ENCODE measurements around the gene GPATCH1.
"Not testable (repeated sequence)": the region's sequence is repeated elsewhere in the genome, so short reads cannot be mapped to it uniquely, and the experiment has no call there.

The GPATCH1 gene, protein sequence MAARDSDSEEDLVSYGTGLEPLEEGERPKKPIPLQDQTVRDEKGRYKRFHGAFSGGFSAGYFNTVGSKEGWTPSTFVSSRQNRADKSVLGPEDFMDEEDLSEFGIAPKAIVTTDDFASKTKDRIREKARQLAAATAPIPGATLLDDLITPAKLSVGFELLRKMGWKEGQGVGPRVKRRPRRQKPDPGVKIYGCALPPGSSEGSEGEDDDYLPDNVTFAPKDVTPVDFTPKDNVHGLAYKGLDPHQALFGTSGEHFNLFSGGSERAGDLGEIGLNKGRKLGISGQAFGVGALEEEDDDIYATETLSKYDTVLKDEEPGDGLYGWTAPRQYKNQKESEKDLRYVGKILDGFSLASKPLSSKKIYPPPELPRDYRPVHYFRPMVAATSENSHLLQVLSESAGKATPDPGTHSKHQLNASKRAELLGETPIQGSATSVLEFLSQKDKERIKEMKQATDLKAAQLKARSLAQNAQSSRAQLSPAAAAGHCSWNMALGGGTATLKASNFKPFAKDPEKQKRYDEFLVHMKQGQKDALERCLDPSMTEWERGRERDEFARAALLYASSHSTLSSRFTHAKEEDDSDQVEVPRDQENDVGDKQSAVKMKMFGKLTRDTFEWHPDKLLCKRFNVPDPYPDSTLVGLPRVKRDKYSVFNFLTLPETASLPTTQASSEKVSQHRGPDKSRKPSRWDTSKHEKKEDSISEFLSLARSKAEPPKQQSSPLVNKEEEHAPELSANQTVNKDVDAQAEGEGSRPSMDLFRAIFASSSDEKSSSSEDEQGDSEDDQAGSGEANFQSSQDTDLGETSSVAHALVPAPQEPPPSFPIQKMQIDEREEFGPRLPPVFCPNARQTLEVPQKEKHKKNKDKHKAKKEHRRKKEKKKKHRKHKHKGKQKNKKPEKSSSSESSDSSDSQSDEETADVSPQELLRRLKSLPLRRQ

DNA sequence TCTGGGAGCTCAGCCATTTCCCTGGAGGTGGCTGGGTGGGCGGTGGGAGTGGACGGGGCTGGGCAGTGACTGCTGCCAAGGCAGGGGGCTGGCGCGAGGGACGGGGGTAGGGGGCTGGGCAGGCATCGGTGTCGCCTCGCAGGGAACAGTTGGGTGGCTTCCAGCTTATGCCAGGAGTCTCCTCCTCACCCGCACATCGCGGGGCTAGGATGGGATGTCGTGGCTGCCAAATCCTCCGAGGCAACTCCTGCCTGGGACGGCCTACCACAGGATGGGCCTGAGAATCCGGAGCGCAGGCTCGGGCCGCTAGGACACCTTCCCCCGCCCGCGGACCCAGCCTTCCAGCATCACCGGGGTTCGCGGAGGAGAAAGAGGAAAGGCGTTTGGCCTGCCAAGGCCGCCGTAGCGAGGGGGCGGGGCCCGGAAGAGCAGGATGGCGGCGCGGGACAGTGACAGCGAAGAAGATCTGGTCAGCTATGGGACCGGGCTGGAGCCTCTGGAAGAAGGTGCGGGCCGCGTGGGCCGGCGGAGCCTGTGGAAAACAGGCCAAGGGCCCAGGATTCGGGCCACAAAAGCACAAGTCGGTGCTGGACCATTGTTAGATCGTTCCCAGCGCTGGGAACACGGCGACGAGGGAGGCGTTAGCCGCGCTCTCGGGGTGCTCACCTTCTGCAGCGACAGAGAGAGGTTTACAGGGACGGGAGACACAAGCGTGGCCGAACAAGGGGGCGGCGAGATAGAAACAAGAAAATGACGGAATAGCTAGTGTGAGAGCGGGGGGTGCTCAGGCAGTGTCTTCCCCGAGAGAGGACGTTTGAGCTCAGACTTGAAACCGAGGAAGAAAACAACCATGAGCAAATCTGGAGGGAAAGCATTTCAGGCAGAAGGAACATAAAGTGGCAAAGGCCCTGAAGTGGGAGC is at the start of gene GPATCH1:
TSS of gene GPATCH1 (plus strand) at position 421 of the 921 bp plus-strand sequence. CDS start at position 434, 13 bp downstream.
- peak; percentile 71 for DNase-seq (ENCODE audit: low read depth)

DNA sequence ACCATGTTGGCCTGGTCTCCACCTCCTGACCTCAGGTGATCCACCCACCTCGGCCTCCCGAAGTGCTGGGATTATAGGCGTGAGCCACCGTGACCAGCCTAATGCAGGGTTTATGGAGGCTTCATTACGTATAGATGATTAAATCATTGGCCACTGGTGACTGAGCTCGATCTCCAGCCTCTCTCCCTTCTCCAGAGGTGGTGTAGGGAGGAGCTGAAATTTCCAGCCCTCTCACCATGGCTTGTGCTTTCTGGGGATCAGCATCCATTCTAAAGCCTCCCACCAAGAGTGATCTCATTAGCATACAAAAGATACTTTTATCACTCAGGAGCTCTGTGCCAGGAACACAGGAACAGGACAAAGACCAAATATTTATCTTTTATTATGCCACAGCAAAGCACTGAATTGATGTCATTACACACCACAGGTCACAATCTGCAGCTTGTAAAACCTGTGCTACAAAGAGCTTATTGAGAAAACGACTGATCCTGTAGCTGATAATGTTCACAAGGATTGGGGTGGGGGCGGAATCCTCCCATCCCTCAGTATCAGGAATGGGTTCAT is 48.7 kb upstream of the GPATCH1 start:
- DNase-seq (ENCODE audit: low read depth): no peak

DNA sequence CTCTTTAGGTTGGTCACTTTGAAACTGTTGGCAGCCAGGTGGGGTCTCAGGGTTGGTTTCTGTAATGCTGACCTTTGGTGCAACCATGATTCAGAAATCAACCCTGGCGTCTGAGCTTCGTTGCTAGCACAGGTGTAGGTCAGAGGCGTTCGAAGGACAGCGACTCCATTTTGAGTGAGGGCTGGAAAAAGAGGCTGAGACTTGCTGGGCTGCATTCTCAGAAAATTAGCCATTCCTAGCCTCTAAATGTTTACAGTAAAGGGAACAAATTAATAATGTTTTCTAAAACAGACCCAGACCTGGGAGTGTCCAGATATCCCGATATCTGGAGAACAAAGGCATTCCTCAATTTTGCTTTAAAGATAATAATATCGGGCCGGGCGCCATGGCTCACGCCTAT is 45.5 kb upstream of the GPATCH1 start:
- DNase-seq (ENCODE audit: low read depth): no peak

DNA sequence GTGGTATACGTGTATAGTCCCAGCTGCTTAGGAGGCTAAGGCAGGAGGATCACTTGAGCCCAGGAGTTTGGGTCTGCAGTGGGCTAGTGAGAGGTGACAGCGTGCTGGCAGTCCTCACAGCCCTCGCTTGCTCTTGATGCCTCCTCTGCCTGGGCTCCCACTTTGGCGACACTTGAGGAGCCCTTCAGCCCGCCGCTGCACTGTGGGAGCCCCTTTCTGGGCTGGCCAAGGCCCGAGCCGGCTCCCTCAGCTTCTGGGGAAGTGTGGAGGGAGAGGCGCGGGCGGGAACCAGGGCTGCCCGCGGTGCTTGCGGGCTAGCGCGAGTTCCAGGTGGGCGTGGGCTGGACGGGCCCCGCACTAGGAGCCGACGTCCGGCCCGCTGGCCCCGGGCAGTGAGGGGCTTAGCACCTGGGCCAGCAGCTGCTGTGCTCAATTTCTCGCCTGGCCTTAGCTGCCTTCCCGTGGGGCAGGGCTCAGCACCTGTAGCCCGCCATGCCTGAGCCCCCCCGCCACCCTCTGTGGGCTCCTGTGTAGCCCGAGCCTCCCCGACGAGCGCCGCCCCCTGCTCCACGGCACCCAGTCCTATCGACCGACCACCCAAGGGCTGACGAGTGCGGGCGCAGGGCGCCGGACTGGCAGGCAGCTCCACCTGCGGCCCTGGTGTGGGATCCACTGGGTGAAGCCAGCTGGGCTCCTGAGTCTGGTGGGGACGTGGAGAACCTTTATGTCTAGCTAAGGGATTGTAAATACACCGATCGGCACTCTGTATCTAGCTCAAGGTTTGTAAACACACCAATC is 44.4 kb upstream of the GPATCH1 start:
- not testable (repeated sequence) for DNase-seq (ENCODE audit: low read depth)

DNA sequence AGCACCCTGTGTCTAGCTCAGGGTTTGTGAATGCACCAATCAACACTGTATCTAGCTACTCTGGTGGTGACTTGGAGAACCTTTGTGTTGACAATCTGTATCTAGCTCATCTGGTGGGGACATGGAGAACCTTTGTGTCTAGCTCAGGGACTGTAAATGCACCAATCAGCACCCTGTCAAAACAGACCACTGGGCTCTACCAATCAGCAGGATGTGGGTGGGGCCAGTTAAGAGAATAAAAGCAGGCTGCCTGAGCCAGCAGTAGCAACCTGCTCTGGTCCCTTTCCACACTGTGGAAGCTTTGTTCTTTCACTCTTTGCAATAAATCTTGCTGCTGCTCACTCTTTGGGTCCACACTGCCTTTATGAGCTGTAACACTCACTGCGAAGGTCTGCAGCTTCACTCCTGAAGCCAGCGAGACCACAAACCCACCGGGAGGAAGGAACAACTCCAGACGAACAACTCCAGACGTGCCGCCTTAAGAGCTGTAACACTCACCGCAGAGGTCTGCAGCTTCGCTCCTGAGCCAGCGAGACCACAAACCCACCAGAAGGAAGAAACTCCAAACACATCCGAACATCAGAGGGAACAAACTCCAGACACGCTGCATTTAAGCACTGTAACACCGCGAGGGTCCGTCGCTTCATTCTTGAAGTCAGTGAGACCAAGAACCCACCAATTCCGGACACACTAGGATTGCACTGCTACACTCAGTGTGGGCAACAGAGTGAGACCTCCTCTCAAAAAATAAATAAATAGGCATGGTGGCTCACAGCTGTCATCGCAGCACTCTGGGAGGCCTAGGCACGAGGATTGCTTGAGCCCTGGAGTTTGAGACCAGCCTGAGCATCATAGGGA is 43.6 kb upstream of the GPATCH1 start:
- DNase-seq (ENCODE audit: low read depth): not testable (repeated sequence)

DNA sequence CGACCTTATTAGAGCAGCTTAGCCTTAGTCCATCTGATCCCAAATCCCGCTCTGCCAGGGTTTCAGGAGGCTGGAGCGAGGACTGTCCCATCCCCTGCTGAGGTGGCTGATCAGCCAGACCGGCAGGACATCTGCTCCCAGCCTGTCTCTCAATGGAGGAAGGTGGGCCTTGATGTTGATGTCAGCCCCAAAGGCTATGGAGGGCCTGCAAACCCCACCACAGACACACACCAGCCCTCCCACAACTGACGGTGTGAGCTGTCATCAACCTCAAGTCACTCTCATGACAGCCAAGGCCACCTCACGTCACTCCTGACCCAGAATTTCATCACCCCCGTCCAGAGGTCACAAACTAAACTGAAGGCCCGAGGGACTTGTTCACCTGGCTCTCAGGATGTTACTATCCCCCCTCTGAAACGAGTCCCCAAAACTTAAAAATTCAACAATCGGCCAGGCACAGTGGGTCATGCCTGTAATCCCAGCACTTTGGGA is 41.8 kb upstream of the GPATCH1 start:
- DNase-seq (ENCODE audit: low read depth): no peak

DNA sequence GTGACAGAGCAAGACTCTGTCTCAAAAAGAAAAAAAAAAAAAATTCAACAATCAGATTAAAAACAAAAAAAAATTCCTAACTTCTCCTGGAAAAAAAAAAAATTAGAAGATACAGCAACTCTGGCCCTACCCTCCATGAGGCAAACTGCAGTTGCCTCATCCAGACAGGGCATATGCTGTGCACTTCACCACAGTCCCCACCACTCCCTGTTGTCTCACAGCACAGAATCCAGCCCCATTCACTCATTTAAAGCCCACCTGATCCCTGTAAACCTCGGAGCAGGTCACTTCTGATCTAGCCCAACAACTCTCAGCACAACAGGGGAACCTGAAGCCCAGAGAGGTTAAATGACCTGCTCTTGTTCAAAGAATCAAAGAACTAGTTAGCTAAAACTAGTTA is 41.2 kb upstream of the GPATCH1 start:
- no peak for DNase-seq (ENCODE audit: low read depth)

DNA sequence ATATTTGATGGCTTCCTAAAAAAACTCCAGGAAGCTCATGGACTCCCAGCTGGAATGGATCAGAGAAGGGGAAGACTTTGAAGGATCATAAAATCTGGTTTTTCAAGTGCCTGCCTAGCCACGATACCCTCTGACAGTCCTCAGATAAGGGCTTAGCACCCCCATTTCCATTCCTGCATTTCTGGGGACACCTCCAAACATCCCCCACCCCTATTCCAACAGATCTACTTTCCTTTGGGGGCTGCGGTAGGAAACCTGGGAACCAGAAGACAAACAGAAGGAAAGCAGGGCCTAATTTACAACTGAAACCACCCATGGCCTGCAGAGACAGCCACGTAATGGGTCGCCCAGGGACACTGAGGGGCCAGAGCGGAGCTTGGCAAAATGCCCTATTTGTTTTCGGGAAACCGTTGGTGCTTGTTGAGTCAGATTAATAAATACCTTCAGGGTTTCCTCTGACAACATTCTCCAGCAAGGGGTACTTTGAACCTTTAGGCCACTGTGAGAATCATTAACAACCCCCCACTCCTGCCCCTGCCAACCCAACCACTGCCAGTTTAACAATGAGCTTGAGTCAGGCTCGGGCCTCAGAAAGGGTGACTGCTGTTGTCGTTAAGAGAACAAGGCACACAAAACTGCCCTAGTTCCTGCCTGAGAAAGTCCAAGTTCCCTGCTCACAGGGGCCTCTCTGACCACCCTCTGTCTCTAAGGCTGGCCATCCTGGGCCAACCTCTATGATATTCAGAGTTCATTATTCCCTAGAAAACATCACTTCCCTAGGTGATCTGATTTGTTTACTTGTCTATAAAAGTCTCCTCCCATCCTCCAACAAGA is 39.8 kb upstream of the GPATCH1 start:
- DNase-seq (ENCODE audit: low read depth): no peak

DNA sequence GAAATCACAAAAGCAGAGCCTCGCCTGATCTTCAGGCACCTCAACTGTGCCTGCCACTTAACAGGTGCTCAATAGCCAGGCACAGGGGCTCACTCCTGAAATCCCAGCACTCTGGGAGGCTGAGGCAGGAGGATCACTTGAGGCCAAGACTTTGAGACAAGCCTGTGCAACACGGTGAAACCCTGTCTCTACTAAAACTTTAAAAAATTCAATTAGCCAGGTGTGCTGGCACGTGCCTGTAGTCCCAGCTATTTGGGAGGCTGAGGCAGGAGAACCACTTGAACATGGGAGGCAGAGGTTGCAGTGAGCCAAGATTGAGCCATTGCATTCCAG is 39.2 kb upstream of the GPATCH1 start:
- not testable (repeated sequence) for DNase-seq (ENCODE audit: low read depth)

DNA sequence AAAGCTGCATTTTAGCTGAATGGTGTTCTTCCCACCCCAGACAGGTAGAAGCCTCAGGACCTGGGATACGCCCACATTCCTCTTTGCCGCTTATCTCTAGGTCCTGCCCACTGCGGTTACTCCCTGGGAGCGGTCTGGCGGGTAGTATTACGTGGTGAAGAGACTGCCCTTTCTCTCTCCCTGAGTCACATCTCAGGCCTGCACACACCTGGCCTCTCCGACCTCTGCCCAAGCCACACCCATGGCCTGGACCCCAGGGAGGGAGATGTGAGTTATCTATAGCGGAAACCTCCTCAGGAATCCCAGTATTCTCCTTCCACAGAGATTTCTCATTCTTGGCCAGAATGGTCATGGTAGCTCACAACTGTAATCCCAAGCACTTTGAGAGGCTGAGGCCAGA is 33.6 kb upstream of the GPATCH1 start:
- no peak for DNase-seq (ENCODE audit: low read depth)

DNA sequence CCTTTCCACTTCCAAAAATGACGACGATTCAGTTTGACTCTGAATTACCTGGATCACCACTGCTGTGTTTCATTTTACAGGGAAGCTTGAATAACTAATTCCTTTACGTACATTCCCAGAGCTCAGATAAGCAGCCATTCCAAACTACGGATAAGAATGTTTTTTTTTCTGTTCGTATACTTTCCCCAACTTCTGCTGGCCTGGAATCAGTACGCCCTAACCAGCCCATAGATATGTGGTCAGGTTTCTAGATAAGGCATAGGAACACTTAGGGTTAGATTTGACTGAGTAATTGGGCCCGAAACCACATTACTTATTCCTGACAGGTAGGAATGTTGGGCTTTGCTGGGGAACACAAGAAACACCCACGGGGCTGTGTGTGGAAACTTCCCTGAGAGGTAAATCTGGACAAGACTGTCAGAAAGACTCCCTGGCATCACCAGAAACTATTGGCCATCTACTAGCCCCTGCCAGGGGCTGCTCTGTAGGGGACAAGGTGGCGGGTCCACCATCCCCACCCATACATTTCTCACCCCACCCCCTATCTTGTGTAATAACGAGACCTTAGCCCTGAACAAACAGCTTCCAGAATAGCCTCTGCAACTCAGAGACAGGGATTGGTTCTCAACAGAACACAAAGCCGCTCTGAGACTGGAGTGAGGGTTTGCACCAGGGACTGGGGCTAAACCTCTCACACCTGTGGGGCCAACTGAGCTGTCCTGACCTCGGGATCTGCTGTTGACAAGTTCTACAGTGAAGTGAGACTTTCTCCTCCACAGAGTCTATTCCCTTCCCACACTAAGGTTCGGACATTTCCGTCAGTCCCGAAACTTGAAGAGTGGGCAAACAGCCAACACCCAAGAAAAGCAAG is 31.9 kb upstream of the GPATCH1 start:
- no peak for DNase-seq (ENCODE audit: low read depth)

DNA sequence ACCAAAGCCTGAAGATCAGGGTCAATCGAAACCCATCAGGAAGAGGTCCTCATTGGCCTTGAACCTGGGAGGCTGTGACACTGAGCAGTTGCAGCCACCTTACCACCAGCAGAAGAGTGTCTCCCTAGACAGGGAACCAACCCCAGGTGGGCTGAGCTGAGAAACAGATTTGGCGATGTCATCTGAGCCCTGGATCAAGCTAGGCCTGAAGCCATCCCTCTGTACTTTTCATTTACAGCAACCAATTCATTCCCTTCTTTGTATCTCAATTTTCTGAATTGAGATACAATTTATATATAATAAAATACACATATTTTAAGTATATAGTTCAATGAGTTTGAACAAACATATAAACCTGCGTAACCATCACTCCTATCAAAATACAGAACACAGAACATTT is 30.9 kb upstream of the GPATCH1 start:
- DNase-seq (ENCODE audit: low read depth): no peak

DNA sequence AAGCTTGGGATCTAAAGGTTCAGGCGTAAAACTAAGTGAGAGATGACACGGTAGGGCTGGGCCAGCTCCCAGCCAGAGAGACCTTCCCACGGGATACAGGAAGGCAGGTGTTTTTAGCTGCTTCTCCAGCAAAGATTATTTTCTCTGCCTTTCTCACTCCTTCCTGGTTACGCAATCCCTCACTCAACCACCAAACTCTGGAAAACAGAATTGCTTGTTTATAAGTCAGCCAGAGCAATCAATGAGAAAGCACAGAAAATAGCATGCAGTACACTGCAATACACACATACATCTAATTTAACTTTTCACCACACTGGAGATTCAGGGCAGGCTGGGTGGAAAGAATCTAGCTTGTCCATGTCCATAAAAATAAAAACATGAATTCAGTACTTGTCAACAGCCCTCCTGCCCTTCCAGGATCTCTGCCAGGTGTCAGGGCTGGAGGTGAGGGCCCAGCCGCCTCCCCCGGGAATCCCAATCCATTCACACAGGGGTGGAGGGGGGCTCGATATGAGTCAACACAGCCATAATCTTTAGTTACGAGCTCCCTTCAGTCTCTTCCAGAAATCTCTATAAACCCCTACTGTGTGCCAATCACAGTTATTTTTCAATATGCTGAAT is 28.5 kb upstream of the GPATCH1 start:
- no peak for DNase-seq (ENCODE audit: low read depth)

DNA sequence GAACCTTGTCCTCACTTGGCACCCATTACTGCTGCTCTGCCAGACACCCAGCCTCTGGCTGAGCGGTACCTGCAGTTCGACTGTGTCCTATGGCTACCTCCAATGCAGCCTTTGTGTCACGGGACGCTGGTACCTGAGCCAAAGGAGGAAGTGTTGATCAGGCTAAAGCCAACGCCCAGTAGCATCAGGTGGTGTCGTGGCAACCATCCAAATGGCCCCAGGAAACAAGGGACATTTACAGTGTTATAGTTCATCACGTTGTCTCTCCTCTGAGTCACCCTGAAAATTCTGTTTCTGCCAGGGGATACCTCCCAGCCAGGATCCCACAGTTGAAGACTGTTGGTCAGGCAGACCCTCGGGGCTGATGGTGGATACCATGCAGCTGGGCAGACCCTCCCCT is 26.4 kb upstream of the GPATCH1 start:
- no peak for DNase-seq (ENCODE audit: low read depth)

DNA sequence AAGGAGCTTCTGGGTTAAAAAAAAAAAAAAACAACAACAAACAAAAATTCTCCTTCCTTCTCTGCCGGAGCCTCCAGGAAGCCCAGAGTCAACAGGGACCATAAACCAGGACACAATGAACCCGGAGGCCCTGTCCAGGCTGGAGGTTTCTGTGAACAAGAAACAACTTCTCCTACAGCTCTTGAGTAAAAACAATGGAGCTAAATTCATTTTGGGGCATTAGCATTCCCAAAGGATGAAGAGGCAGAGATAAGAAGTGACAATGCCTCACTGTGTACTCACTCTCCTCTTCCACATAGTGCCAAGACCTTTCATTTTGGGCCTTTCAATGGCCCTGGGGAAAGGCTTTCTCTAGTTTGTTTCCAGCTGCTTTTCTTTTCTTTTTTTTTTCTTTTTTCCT is 25.3 kb upstream of the GPATCH1 start:
- no peak for DNase-seq (ENCODE audit: low read depth)

DNA sequence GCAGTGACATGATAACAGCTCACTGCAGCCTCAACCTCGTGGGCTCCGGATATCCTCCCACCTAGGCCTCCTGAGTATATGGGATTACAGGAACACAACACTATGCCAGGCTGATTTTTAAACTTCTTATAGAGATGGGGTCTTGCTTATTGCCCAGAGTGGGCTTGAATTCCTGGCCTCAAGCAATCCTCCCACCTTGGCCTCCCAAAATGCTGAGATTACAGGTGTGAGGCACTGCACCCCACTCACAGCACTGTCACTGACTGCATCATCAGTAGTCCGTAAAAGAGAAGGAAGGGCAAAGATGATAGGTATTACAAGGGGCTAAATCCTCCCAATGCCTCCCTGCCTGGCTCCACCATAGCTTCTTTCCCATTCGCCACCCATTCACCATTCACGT is 20.4 kb upstream of the GPATCH1 start:
- DNase-seq (ENCODE audit: low read depth): no peak

DNA sequence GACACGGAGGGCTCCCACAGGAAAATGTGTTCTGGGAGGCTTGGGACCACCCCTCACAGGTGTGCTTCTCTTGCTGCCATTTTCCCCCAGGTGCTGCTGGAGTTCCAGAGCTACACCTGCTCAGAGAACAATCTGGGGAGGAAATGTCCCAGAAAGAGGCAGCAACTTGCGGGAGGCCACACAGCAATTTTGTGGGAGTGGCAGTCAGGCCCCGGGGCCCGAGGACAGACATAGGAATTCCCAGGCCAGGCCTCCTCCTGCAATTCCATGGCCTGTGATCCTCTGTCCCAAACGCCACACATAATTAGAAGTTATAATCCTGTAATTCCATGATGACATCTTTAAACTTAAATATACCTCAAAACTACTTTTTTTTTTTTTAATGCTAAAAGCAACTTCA is 18.1 kb upstream of the GPATCH1 start:
- no peak for DNase-seq (ENCODE audit: low read depth)

All from T-helper 22 cell (primary cell).